ENCODE results near the gene UBE2V1. TPM values are rescaled to one million over a fixed set of nuclear protein-coding genes. Genes with fewer than 3 reads are reported as not detected.
A peak's percentile ranks its signal among the peaks of the same experiment; 100 is the strongest.

Gene UBE2V1
- total RNA-seq, 2 experiments from 2014 or later = 115 to 140 TPM

DNA sequence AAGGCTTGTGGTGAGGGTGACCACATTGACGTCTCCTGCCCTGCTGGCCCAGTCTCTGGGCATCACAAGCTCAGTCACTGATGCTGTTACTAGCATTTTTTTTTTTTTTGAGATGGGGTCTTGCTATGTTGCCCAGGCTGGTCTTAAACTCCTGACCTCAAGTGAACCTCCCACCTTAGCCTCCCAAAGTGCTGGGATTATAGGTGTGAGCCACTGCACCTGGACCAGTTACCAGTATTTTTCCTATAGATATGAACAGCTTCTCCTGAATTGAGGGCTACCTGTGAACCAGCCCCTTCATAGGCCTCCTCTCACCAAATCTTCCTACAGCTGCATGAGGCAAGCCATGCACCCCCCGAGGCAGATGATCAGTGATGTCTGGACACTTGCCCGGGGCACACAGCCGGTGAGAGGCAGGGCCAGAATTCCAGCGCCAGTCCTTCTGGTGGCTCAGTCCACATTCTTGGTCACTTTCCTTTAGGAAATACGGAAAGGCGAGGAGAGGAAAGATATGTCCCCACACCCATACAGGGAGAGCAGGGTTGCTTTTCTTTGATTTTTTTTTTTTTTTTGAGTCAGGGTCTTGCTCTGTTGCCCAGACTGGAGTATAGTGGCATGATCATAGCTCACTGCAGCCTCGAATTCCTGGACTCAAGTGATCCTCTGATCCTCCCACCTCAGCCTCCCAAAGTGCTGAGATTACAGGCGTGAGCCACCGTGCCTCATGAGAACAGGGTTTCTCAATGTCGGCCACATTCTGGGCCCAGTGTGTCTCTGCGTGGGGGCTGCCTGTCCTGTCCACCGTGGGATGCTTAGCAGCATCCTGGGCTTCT, 50.7 kb downstream of the UBE2V1 start:
- Histone ChIP-seq H3K4me1 (ENCODE audit: insufficient read depth, low read length) (no peaks in the 10 kb centered on the region), H3K36me3 (ENCODE audit: insufficient read depth, low read length) (no peaks in the 10 kb centered on the region), H3K27ac (ENCODE audit: low read depth in 1 of 2, low read length in 2 of 2) (no peak overlapping the region), H3K4me3 (ENCODE audit: low read length) (no peak overlapping the region), H3K27me3 (ENCODE audit: control insufficient read depth in 1 of 2, insufficient read depth in 2 of 2, low read length in 2 of 2) (no peaks in the 10 kb centered on the region), H3K9me3 (ENCODE audit: control insufficient read depth in 1 of 2, insufficient read depth in 1 of 2, low read length in 2 of 2) (no peaks in the 10 kb centered on the region)
- ATAC-seq (ENCODE audit: poor library complexity) = no peak
- no peaks in the 10 kb centered on the region for H3K27me3 Mint-ChIP-seq
- intact Hi-C loops (cut with DNase I, micrococcal nuclease) = no loop called here
- POLR2A ChIA-PET = no interaction called here
- no peak overlapping the region for H3K27ac Mint-ChIP-seq
- H3K4me3 Mint-ChIP-seq = no peak overlapping the region
- H3K4me1 Mint-ChIP-seq (ENCODE audit: low read depth) = no peaks in the 10 kb centered on the region
- no peaks in the 10 kb centered on the region for H3K36me3 Mint-ChIP-seq (ENCODE audit: low read depth)
- no peak for DNase-seq
- H3K9me3 Mint-ChIP-seq = no peaks in the 10 kb centered on the region
- CTCF ChIA-PET = no interaction called here
- TF ChIP-seq, protein P1, sequence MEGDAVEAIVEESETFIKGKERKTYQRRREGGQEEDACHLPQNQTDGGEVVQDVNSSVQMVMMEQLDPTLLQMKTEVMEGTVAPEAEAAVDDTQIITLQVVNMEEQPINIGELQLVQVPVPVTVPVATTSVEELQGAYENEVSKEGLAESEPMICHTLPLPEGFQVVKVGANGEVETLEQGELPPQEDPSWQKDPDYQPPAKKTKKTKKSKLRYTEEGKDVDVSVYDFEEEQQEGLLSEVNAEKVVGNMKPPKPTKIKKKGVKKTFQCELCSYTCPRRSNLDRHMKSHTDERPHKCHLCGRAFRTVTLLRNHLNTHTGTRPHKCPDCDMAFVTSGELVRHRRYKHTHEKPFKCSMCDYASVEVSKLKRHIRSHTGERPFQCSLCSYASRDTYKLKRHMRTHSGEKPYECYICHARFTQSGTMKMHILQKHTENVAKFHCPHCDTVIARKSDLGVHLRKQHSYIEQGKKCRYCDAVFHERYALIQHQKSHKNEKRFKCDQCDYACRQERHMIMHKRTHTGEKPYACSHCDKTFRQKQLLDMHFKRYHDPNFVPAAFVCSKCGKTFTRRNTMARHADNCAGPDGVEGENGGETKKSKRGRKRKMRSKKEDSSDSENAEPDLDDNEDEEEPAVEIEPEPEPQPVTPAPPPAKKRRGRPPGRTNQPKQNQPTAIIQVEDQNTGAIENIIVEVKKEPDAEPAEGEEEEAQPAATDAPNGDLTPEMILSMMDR (IDR thresholded peaks at IDR 0.05) = no peak

DNA sequence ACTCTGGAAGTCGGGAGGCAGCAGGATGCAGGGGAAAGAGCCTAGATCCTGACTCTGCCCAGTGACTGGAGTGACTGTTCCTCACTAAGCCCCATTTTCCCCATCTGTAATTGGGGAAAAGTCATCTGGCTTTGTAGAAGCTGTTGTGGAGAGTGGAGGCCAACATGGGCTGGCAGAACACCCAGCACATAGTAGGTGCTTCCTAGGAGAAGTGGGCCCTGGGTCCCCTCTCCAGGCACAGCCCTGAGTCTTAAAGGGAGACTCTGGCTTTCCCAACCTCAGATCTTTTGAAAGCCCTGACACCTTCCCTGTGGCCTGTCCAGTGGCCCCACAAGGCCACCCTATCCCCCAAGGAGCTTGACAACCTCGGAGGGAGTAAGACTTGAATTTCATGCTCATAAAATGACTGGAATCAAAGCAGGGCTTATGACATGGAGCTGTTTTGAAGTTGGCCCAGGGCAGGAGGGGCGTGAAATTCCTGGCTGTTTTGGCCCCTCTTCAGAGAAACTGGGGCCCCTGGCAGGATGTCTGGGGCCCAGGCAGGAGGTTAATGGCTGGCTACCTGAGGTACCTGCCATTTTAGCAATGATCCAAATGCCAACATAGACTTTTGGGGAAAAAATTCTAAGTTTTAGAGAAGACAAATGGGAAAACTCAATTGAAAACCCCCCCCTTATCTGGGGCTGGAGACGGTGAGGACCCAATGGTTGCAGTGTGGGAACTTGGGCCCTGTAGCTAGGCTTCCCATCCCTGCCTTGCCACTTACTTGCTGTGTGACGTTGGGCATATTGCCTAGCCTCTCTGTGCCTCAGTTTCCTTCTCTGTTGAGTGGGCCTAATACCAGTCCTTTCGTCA, 51.6 kb downstream of the UBE2V1 start:
- no peaks in the 10 kb centered on the region for H3K9me3 ChIP-seq (ENCODE audit: control insufficient read depth in 1 of 2, insufficient read depth in 1 of 2, low read length in 2 of 2)
- TF ChIP-seq, protein P1 (IDR thresholded peaks at IDR 0.05) = no peak
- intact Hi-C loops (cut with DNase I, micrococcal nuclease) = no loop called here
- ATAC-seq (ENCODE audit: poor library complexity) (no peak), DNase-seq (no peak)
- CTCF ChIA-PET = interaction anchor here (1.4 kb wide), 1 partner anchor 10 kb away, joined by 3 read pairs; no protein-coding TSS in a partner anchor
- Mint-ChIP-seq H3K36me3 (ENCODE audit: low read depth) (no peaks in the 10 kb centered on the region), H3K4me1 (ENCODE audit: low read depth) (no peaks in the 10 kb centered on the region), H3K4me3 (no peak overlapping the region), H3K27me3 (no peaks in the 10 kb centered on the region), H3K9me3 (no peaks in the 10 kb centered on the region), H3K27ac (no peak overlapping the region)
- no peaks in the 10 kb centered on the region for H3K27me3 ChIP-seq (ENCODE audit: control insufficient read depth in 1 of 2, insufficient read depth in 2 of 2, low read length in 2 of 2)
- no peaks in the 10 kb centered on the region for H3K4me1 ChIP-seq (ENCODE audit: insufficient read depth, low read length)
- no peak overlapping the region for H3K4me3 ChIP-seq (ENCODE audit: low read length)
- POLR2A ChIA-PET = no interaction called here
- H3K27ac ChIP-seq (ENCODE audit: low read depth in 1 of 2, low read length in 2 of 2) = no peak overlapping the region
- no peaks in the 10 kb centered on the region for H3K36me3 ChIP-seq (ENCODE audit: insufficient read depth, low read length)

DNA sequence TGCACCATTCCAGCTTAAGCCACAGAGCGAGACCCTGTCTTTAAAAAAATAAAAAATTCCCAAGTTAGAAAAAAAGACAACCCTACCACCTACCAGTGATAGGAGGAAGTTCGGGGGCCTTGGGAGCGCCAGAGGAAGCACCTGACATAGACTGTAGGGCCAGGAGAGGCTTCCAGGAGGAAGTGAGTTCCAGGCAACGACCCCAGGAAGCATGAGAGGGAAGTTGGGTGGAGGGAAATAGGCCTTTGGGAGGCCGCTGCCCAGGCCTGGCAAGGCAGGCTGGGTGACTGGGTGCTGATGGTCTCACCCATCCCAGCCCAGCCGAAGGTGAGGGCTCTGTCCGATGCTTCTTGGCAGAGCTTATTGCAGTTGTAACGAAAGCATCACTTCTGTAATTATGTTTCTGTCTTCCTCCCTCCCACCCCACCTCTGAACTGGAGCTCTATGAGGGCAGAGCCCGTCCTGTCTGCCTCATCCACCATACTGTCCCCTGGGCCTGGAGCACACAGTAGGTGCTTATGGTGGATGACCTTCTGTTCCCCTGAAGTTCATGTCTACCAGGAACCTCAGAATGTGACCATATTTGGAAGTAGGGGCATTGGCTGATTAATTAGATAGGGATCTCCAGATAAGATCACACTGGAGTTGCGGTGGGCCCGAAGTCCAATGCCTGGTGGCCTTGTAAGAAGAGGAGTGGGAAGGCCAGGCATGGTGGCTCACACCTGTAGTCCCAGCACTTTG, 54.1 kb downstream of the UBE2V1 start:
- no peak for ATAC-seq (ENCODE audit: poor library complexity)

More for the DNA sequence above, 54.1 kb downstream of the UBE2V1 start:
- no peak overlapping the region for H3K27ac ChIP-seq (ENCODE audit: low read depth in 1 of 2, low read length in 2 of 2)
- H3K4me1 Mint-ChIP-seq (ENCODE audit: low read depth) = no peaks in the 10 kb centered on the region
- H3K36me3 Mint-ChIP-seq (ENCODE audit: low read depth) = no peaks in the 10 kb centered on the region
- no peaks in the 10 kb centered on the region for H3K9me3 ChIP-seq (ENCODE audit: control insufficient read depth in 1 of 2, insufficient read depth in 1 of 2, low read length in 2 of 2)
- CTCF ChIA-PET = no interaction called here
- POLR2A ChIA-PET = no interaction called here
- no peaks in the 10 kb centered on the region for H3K4me1 ChIP-seq (ENCODE audit: insufficient read depth, low read length)
- TF ChIP-seq, protein P1 (IDR thresholded peaks at IDR 0.05) = no peak
- H3K27me3 Mint-ChIP-seq = peaks cover 4% of the 10 kb centered on the region
- peak in 2 of 14 experiments; percentile 24 to 27 for DNase-seq
- intact Hi-C loops (cut with DNase I, micrococcal nuclease) = no loop called here
- no peaks in the 10 kb centered on the region for H3K9me3 Mint-ChIP-seq
- H3K4me3 Mint-ChIP-seq = no peak overlapping the region
- no peak overlapping the region for H3K4me3 ChIP-seq (ENCODE audit: low read length)
- no peaks in the 10 kb centered on the region for H3K36me3 ChIP-seq (ENCODE audit: insufficient read depth, low read length)
- H3K27me3 ChIP-seq (ENCODE audit: control insufficient read depth in 1 of 2, insufficient read depth in 2 of 2, low read length in 2 of 2) = peaks cover 0 to 2% of the 10 kb centered on the region in 2 experiments
- H3K27ac Mint-ChIP-seq = no peak overlapping the region

All from CD4-positive, alpha-beta T cell (primary cell).